GM18873 (cell line): Measurements from ENCODE around the gene DLGAP4.

Experiments used
- ATAC-seq: cut with Tn5 transposase; IDR thresholded peaks from one replicate; pipeline ENCODE4 v1.9.1; 2021; ENCODE audit warnings: mild to moderate bottlenecking, moderate library complexity, moderate number of reproducible peaks; ENCODE audit not compliant: unreplicated experiment, low FRiP score

DLGAP4 gene

DNA sequence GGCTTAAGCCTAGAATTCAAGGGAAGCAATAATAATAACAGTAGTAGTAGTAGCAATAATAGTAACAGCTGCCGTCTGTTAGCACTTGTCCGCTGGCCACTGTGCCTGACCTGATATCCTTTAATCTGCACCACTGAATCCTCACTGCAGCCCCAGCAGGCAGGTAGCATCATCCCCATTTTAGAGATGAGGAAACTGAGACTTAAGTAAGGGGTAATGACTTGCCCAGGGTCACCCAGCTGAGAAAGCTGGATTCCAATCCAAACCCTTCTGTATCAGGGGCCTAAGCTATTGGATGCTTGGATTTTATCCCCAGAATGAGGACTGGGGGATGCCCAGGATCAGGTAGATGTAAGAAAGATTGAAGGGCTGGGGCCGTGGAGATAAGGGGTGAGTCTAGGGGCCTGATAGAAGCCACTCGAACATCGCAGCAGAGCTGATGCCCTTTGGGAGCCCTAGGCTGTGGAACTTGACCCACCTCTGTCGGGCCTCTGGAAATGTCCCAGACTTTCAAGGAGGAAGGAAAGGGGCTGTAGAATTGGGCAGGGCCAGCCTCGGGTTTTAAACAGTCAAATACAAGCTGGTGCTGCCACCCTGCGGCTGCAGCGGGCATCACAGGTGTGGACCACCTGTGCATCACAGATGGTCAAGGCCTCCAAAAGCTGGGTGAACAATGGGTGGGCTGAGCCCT, 133.0 kb downstream of the DLGAP4 start:
- no peak for ATAC-seq

- no peak for ATAC-seq
Measured at GRCh38 chr20:36439731-36440072, 133.6 kb downstream of the DLGAP4 start.

- ATAC-seq: no peak
Measured at GRCh38 chr20:36440370-36441026, 134.4 kb downstream of the DLGAP4 start.

DNA sequence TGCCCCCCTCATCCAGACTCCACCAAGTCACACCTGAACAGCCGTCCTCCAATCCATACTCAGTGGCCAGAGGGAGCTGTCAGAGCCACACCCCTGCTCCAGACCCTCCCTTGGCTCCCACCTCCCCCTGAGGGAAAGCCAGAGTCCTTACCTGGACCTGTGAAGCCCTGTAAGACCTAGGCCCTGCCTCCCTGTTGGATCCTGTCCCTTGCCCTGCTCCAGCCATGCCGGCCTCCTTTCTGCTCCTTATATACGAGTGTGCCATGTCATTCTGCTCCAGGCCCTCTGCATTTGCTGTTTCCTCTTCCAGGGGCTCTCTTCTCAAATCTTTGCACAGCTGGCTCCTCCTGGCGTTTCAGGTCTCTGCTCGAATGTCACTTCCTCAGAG, 134.9 kb downstream of the DLGAP4 start:
- ATAC-seq: no peak

GRCh38 chr20:36441416-36441815, 135.3 kb downstream of the DLGAP4 start:
- ATAC-seq: no peak

- no peak for ATAC-seq
Measured at GRCh38 chr20:36445847-36446246, 139.7 kb downstream of the DLGAP4 start.

DNA sequence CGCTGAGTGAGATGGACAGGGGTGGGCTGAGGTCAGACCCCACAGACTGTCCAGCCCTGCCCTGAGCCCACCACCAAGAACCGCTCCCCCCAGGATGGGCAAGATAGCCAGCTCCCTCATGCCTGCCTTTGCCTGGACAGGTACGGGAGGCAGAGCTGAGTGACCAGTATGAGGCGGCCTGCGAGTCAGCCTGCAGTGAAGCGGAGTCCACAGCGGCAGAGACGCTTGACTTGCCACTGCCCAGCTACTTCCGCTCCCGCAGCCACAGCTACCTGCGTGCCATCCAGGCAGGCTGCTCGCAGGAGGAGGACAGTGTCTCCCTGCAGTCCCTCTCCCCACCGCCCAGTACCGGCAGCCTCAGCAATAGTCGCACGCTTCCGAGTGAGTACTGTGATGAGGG, 140.4 kb downstream of the DLGAP4 start:
- ATAC-seq: no peak

DNA sequence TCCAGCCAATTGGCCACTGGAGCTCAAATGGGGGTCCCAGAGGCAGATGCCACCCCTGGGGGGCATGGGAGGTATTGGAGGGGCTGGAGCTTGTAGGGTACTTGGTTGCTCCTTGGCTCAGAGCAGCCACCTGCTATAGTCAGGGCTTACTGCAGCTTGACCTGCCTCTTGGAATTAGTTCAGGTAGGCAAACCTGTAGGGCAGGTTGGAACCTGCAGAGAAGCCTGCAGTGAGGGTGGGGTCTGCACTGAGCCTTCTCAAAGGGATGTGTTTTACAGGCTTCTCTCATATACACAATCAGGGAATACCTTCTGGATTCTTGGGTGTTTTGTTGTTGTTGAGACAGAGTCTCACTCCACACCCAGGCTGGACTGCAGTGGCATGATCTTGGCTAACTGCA, 141.0 kb downstream of the DLGAP4 start:
- no peak for ATAC-seq

DNA sequence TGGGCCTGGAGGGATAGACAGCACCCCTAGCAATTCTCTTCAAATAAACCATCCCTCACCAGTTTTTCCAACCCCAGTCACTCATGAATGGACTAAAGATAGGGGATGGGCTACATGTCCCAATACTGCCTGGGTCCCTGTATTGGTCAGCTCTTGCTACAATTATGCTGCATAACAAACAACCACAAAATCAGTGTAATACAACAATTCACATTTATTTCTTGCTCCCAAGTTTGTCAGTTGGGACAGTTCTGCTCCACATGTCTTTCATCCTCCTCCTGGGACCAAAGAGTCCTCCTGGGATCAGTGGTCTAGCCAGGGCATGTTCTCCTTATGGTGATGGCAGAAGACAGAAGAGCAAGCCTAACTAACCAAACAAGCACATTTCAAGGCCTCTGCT, 143.5 kb downstream of the DLGAP4 start:
- ATAC-seq: no peak

- ATAC-seq: no peak
Measured at GRCh38 chr20:36454332-36454697, 148.2 kb downstream of the DLGAP4 start.

DNA sequence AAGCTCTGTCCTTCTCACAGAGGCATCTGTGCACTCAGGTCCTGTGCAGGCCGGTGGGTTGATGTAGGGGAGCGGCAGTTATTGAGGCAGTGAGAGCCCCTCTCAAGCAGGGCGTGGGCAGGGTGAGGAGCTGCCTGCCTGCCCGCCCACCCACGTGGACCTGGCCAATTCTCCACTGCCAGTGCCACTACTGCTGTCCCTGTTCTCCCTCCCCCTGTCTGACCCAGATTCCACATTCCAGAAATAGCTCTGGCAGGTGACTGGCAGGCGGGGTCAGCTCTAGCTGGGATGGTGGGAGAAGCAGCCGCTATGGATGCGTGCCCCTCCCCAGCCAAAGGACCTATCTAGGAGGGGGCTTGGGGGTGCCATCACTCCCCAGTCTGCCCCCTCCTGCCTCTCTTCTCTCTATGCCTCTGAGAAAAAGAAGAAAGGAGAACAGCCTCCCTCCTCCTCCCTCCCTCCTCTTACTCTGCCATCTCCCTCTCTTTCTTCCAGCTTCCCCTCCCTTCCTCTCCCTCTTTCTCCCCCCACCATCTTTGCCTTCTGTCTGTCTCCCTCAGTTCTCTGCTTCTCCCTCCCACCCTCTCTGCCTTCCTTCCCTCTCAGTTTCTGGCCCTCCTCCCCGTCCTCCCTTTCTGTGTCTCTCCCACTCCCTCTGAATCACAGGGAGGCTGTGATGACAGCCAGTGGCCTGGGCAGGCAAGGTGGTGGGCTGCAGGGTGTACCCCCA, 148.7 kb downstream of the DLGAP4 start:
- no peak for ATAC-seq

DNA sequence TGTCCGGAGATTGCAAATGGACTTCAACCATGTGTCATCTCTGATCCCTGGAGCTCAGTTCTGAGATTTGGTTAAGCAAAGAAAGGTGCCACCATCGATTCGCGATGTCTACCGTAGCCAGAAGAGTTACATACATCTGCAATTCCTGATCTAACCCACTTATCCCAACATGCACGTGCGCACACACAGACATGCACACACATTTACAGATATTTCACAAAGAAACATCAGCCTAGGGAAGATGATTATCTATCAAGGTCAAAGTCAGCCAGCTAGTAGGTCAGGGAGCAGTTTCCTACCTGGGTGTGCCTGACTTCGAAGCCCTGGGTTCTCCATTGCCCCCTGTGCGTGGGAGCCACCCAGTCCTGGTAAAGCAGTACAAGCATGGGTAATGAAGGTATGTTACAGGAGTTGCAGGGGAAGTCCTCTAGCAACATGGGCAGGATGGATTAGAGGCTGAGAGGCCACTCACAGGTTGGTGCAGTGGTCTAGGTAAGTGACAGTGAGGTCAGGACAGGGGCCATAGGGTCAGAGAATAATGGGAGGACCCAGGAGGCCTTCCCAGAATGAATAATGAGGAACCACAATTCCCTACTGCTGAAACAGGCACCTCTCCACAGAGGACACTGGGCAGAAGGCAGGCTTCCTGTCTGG, 150.0 kb downstream of the DLGAP4 start:
- no peak for ATAC-seq

- no peak for ATAC-seq
Measured at GRCh38 chr20:36460648-36461599, 154.8 kb downstream of the DLGAP4 start.

- no peak for ATAC-seq
Measured at GRCh38 chr20:36461600-36462439, 155.7 kb downstream of the DLGAP4 start.

DNA sequence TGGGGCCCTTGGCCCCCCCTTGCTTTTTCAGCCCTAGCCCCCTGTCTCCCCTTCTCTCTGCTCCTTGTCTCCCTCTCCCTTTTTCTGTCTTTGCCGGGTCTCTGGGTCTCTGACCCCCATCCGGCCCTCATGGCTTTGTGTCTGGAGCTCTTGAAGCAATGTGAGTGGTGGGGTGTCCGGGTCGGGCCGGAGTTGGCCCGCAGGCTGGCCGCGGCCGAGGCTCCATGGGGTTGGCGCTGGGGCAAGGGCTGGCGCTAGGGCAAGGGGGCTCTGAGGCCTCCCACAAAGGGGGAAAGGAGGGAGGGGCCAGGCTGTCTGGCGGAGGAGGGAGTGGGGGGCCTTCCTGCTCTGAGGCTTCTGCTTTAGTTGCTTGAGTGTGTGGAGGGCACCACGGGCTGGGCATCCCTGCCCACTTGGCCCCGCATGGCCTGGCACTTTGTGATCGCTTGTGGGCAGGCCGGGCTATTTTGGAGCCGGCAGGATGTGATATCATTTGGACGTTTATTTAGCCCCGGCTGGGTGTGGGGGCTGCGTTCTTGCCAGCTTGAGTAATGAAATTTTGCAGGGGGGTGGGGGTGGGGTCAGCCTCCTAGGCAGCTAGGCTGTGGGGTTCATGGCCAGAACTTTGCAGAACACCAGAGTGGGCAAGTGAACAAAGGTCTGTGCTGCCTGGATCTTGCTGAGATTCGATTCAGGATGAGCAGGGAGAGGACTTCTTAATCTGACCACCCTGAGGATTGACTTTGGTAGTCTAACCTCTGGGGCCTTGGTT, 156.5 kb downstream of the DLGAP4 start:
- no peak for ATAC-seq

- no peak for ATAC-seq
Measured at GRCh38 chr20:36463212-36464061, 157.3 kb downstream of the DLGAP4 start.
